Measurements from ENCODE around the gene CLDN8. TPM values are rescaled to one million over a fixed set of nuclear protein-coding genes. Genes with fewer than 3 reads are reported as not detected.

CLDN8 gene
- total RNA-seq, 1 donor: not detected

DNA sequence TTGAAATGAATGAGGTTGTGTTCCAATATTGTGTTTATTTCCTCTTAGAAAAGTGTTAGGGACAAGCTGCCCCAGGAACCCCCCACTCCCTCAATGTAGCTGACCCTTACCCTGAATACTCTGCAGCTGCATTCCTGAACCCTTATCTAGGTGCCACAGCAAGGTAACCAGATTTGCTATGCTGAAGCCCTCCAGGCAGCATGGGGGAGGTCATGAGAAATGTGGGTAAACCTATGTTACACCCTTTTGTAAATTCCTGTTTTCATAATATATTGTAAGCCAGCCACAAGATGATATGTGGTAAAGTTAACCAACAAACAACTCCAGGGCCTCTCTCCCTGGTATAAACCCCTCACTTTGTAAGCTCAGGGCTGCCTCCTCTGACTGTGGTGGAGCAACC is 27.8 kb upstream of the CLDN8 start:
- no peak overlapping the region for H3K4me3 ChIP-seq (ENCODE audit: insufficient read depth, low read length)
- H3K27ac ChIP-seq (ENCODE audit: low read depth, low read length): no peak overlapping the region
- H3K9me3 ChIP-seq (ENCODE audit: low read depth, low read length): no peaks in the 10 kb centered on the region
- H3K79me2 ChIP-seq (ENCODE audit: insufficient read depth, low read length): no peaks in the 10 kb centered on the region
- no peaks in the 10 kb centered on the region for H3K27me3 ChIP-seq (ENCODE audit: insufficient read depth, low read length)
- no peaks in the 10 kb centered on the region for H3K4me1 ChIP-seq (ENCODE audit: insufficient read depth, low read length)
- no peaks in the 10 kb centered on the region for H3K36me3 ChIP-seq (ENCODE audit: insufficient read depth, low read length)
- DNase-seq (ENCODE audit: insufficient read length, low spot score, missing footprints): no peak
- H4K20me1 ChIP-seq (ENCODE audit: insufficient read depth, low read length): no peaks in the 10 kb centered on the region
- TF ChIP-seq, protein P1, sequence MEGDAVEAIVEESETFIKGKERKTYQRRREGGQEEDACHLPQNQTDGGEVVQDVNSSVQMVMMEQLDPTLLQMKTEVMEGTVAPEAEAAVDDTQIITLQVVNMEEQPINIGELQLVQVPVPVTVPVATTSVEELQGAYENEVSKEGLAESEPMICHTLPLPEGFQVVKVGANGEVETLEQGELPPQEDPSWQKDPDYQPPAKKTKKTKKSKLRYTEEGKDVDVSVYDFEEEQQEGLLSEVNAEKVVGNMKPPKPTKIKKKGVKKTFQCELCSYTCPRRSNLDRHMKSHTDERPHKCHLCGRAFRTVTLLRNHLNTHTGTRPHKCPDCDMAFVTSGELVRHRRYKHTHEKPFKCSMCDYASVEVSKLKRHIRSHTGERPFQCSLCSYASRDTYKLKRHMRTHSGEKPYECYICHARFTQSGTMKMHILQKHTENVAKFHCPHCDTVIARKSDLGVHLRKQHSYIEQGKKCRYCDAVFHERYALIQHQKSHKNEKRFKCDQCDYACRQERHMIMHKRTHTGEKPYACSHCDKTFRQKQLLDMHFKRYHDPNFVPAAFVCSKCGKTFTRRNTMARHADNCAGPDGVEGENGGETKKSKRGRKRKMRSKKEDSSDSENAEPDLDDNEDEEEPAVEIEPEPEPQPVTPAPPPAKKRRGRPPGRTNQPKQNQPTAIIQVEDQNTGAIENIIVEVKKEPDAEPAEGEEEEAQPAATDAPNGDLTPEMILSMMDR (IDR thresholded peaks at IDR 0.05; ENCODE audit: extremely low read depth, low read depth, low read length): no peak
- H2AFZ ChIP-seq (ENCODE audit: low read length): no peak overlapping the region
- H3K4me2 ChIP-seq (ENCODE audit: insufficient read depth, low read length): no peak overlapping the region

DNA sequence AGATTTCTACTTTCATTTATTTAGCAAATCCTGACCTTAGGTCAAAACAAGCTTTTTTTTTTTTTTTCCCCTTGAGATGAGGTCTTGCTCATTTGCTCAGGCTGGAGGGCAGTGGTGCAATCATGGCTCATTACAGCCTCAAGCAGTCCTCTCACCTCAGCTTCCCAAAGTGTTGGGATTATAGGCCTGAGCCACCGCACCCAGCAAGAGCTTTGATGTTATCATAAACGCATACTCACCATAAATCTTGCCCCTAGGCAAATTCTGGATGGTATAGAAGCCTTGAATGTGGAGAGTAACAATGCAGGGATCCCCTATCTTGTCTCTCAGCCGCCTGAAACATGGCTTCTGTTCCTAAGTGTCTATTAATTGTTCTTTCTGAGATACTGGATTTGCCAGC is 24.8 kb upstream of the CLDN8 start:
- TF ChIP-seq, protein P1 (IDR thresholded peaks at IDR 0.05; ENCODE audit: extremely low read depth, low read depth, low read length): no peak
- Histone ChIP-seq H3K79me2 (ENCODE audit: insufficient read depth, low read length) (no peaks in the 10 kb centered on the region), H3K27ac (ENCODE audit: low read depth, low read length) (no peak overlapping the region), H3K4me3 (ENCODE audit: insufficient read depth, low read length) (no peak overlapping the region), H3K4me1 (ENCODE audit: insufficient read depth, low read length) (no peaks in the 10 kb centered on the region), H3K4me2 (ENCODE audit: insufficient read depth, low read length) (no peak overlapping the region), H4K20me1 (ENCODE audit: insufficient read depth, low read length) (no peaks in the 10 kb centered on the region), H3K36me3 (ENCODE audit: insufficient read depth, low read length) (no peaks in the 10 kb centered on the region), H2AFZ (ENCODE audit: low read length) (no peak overlapping the region), H3K27me3 (ENCODE audit: insufficient read depth, low read length) (no peaks in the 10 kb centered on the region), H3K9me3 (ENCODE audit: low read depth, low read length) (no peaks in the 10 kb centered on the region)
- no peak for DNase-seq (ENCODE audit: insufficient read length, low spot score, missing footprints)

DNA sequence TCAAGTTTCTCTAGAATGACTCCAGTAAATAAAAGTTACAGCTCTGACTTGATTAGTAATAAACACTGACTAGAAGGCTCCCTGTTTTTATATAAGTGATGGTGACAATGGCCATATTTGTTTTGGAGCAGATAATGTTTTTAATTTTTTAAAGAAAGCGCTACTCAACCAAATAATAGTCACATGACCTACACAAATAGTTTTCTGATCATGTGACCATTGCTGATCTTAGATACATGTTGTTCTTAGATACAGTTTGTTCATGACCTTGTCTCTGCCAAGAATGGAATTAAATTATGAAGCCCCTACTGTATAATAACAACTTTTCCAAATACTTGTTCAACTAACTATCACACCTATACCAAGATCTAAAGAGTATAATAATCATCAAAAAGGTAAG is 22.3 kb upstream of the CLDN8 start:
- Histone ChIP-seq H3K4me1 (ENCODE audit: insufficient read depth, low read length) (no peaks in the 10 kb centered on the region), H2AFZ (ENCODE audit: low read length) (no peak overlapping the region), H3K27ac (ENCODE audit: low read depth, low read length) (no peak overlapping the region), H3K79me2 (ENCODE audit: insufficient read depth, low read length) (no peaks in the 10 kb centered on the region), H3K27me3 (ENCODE audit: insufficient read depth, low read length) (no peaks in the 10 kb centered on the region), H3K4me2 (ENCODE audit: insufficient read depth, low read length) (no peak overlapping the region), H3K4me3 (ENCODE audit: insufficient read depth, low read length) (no peak overlapping the region), H4K20me1 (ENCODE audit: insufficient read depth, low read length) (no peaks in the 10 kb centered on the region), H3K36me3 (ENCODE audit: insufficient read depth, low read length) (no peaks in the 10 kb centered on the region), H3K9me3 (ENCODE audit: low read depth, low read length) (no peaks in the 10 kb centered on the region)
- DNase-seq (ENCODE audit: insufficient read length, low spot score, missing footprints): no peak
- TF ChIP-seq, protein P1 (IDR thresholded peaks at IDR 0.05; ENCODE audit: extremely low read depth, low read depth, low read length): no peak

DNA sequence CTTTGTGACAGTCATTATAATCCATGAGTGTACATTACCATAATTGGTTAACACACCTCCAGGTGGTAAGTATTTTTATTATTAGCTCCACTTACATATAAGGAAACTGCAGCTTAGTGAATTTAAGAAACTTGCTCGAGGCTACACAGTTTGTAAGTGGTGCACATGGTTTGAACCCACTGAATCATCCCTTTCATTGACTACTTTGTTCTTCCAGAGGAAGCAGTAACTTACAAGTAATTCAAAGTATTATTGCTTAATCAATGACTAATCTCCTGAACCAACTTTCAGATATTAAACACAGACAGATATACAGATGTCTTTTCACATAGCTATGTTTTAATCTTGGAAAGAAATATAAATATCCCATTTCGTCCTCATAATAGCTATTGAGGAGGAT is 18.7 kb upstream of the CLDN8 start:
- no peak for DNase-seq (ENCODE audit: insufficient read length, low spot score, missing footprints)
- Histone ChIP-seq H3K4me2 (ENCODE audit: insufficient read depth, low read length) (no peak overlapping the region), H3K79me2 (ENCODE audit: insufficient read depth, low read length) (no peaks in the 10 kb centered on the region), H3K4me1 (ENCODE audit: insufficient read depth, low read length) (no peaks in the 10 kb centered on the region), H3K9me3 (ENCODE audit: low read depth, low read length) (no peaks in the 10 kb centered on the region), H3K27ac (ENCODE audit: low read depth, low read length) (no peak overlapping the region), H3K36me3 (ENCODE audit: insufficient read depth, low read length) (no peaks in the 10 kb centered on the region), H3K4me3 (ENCODE audit: insufficient read depth, low read length) (no peak overlapping the region), H4K20me1 (ENCODE audit: insufficient read depth, low read length) (no peaks in the 10 kb centered on the region), H2AFZ (ENCODE audit: low read length) (no peak overlapping the region), H3K27me3 (ENCODE audit: insufficient read depth, low read length) (no peaks in the 10 kb centered on the region)
- TF ChIP-seq, protein P1 (IDR thresholded peaks at IDR 0.05; ENCODE audit: extremely low read depth, low read depth, low read length): no peak

Measured in osteoblast (primary cell).